H1 (cell line): ENCODE data around the gene KIAA1614. TPM values are rescaled to one million over a fixed set of nuclear protein-coding genes. Genes with fewer than 3 reads are reported as not detected.

ENCODE experiments used
- ATF3 ChIP-seq: IDR thresholded peaks from 2 replicates; pipeline ENCODE4 v1.6.1; 2011; ENCODE audit warnings: low read depth, mild to moderate bottlenecking, low read length; ENCODE audit not compliant: insufficient read depth
- EZH2 ChIP-seq: fragments of 200-600 bp; sonication (generic); IDR thresholded peaks from 2 replicates; pipeline ENCODE4 v1.7.1; 2012; ENCODE audit warnings: low read depth, mild to moderate bottlenecking, moderate library complexity, low read length, inconsistent platforms; ENCODE audit not compliant: severe bottlenecking
- MAFK ChIP-seq: IDR thresholded peaks from 2 replicates; pipeline ENCODE4 v1.6.1; 2012; ENCODE audit warnings: low read depth, mild to moderate bottlenecking, improper control_type of control experiment, low read length
- POLR2A ChIP-seq, 2 experiments: IDR thresholded peaks; 1 replicate in 1 of 2; 2 replicates in 1 of 2; pipeline ENCODE4 v1.6.1; 2011; ENCODE audit warnings: low read depth in 2 of 2, low read length in 2 of 2, mild to moderate bottlenecking in 2 of 2; ENCODE audit errors: control extremely low read depth in 1 of 2
- RXRA ChIP-seq: IDR thresholded peaks from 2 replicates; pipeline ENCODE4 v1.6.1; 2011; ENCODE audit warnings: low read depth, mild to moderate bottlenecking, low read length, moderate library complexity; ENCODE audit not compliant: insufficient read depth
- polyA plus RNA-seq, 7 experiments: library from polyadenylated mRNA; depleted of rRNA in 3 of 7; stranded (reverse) in 5 of 7; unstranded in 2 of 7; fragments of >200 nt in 5 of 7; fragments of 200-250 nt in 2 of 7; gene quantifications; 1 replicate in 5 of 7; 2 replicates in 1 of 7; 4 replicates in 1 of 7; pipeline versions ENCODE4 v1.2.1 to v1.2.3, GENCODE V29; 2011 to 2013; ENCODE audit warnings: missing spikeins in 2 of 7, mixed read lengths in 2 of 7
- total RNA-seq: library from RNA; stranded (reverse); fragmentation: NEBNext Ultra II Directional; extraction: Animal tissue kit (Norgen Biotek cat#: 25700); gene quantifications from 2 replicates; pipeline ENCODE4 v1.2.1, GENCODE V29; 2021
- TF ChIP-seq, protein P1 (sequence below): fragments of 300-600 bp; sonication (generic); IDR thresholded peaks from 2 replicates; pipeline ENCODE4 v1.7.1; 2012; ENCODE audit warnings: low read length, moderate library complexity, mild to moderate bottlenecking, inconsistent platforms; ENCODE audit not compliant: insufficient replicate concordance

The KIAA1614 gene
- total and polyA plus RNA-seq, 2 of the 8 experiments (the other 6 are each of a cell fraction or from before 2014, with no cell fraction given): 1.3 to 3.1 TPM

DNA sequence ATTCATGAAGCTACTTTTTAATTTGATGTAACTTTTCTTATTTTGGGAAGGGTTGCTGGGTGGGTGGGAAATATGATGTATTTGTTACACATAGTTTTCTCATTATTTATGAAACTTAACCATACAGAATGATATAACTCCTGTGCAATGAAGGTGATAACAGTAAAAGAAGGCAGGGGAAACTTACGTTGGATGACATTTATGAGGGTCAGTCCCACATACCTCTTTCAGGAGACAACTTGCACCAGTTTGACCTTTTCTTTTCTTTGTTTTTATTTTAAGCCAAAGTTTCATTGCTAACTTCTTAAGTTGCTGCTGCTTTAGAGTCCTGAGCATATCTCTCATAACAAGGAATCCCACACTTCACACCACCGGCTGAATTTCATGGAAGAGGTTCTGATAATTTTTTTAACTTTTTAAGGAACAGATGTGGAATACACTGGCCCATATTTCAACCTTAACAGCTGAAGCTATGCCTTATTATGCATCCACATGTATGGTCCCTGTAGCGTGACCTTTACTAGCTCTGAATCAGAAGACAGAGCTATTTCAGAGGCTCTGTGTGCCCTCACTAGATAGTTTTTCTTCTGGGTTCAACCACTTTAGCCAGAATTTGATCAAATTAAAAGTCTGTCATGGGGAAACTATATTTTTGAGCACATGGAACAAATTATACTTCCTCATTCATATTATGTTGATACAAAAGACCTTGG lies 28.0 kb upstream of the KIAA1614 start (continued):
- no peak for TF ChIP-seq POLR2A (IDR thresholded peaks at IDR 0.05; ENCODE audit: control extremely low read depth in 1 of 2, low read depth in 2 of 2, low read length in 2 of 2)
- TF ChIP-seq, protein P1, sequence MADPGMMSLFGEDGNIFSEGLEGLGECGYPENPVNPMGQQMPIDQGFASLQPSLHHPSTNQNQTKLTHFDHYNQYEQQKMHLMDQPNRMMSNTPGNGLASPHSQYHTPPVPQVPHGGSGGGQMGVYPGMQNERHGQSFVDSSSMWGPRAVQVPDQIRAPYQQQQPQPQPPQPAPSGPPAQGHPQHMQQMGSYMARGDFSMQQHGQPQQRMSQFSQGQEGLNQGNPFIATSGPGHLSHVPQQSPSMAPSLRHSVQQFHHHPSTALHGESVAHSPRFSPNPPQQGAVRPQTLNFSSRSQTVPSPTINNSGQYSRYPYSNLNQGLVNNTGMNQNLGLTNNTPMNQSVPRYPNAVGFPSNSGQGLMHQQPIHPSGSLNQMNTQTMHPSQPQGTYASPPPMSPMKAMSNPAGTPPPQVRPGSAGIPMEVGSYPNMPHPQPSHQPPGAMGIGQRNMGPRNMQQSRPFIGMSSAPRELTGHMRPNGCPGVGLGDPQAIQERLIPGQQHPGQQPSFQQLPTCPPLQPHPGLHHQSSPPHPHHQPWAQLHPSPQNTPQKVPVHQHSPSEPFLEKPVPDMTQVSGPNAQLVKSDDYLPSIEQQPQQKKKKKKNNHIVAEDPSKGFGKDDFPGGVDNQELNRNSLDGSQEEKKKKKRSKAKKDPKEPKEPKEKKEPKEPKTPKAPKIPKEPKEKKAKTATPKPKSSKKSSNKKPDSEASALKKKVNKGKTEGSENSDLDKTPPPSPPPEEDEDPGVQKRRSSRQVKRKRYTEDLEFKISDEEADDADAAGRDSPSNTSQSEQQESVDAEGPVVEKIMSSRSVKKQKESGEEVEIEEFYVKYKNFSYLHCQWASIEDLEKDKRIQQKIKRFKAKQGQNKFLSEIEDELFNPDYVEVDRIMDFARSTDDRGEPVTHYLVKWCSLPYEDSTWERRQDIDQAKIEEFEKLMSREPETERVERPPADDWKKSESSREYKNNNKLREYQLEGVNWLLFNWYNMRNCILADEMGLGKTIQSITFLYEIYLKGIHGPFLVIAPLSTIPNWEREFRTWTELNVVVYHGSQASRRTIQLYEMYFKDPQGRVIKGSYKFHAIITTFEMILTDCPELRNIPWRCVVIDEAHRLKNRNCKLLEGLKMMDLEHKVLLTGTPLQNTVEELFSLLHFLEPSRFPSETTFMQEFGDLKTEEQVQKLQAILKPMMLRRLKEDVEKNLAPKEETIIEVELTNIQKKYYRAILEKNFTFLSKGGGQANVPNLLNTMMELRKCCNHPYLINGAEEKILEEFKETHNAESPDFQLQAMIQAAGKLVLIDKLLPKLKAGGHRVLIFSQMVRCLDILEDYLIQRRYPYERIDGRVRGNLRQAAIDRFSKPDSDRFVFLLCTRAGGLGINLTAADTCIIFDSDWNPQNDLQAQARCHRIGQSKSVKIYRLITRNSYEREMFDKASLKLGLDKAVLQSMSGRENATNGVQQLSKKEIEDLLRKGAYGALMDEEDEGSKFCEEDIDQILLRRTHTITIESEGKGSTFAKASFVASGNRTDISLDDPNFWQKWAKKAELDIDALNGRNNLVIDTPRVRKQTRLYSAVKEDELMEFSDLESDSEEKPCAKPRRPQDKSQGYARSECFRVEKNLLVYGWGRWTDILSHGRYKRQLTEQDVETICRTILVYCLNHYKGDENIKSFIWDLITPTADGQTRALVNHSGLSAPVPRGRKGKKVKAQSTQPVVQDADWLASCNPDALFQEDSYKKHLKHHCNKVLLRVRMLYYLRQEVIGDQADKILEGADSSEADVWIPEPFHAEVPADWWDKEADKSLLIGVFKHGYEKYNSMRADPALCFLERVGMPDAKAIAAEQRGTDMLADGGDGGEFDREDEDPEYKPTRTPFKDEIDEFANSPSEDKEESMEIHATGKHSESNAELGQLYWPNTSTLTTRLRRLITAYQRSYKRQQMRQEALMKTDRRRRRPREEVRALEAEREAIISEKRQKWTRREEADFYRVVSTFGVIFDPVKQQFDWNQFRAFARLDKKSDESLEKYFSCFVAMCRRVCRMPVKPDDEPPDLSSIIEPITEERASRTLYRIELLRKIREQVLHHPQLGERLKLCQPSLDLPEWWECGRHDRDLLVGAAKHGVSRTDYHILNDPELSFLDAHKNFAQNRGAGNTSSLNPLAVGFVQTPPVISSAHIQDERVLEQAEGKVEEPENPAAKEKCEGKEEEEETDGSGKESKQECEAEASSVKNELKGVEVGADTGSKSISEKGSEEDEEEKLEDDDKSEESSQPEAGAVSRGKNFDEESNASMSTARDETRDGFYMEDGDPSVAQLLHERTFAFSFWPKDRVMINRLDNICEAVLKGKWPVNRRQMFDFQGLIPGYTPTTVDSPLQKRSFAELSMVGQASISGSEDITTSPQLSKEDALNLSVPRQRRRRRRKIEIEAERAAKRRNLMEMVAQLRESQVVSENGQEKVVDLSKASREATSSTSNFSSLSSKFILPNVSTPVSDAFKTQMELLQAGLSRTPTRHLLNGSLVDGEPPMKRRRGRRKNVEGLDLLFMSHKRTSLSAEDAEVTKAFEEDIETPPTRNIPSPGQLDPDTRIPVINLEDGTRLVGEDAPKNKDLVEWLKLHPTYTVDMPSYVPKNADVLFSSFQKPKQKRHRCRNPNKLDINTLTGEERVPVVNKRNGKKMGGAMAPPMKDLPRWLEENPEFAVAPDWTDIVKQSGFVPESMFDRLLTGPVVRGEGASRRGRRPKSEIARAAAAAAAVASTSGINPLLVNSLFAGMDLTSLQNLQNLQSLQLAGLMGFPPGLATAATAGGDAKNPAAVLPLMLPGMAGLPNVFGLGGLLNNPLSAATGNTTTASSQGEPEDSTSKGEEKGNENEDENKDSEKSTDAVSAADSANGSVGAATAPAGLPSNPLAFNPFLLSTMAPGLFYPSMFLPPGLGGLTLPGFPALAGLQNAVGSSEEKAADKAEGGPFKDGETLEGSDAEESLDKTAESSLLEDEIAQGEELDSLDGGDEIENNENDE: no peak
- TF ChIP-seq RXRA: no peak
- no peak for TF ChIP-seq ATF3
- no peak for TF ChIP-seq EZH2
- TF ChIP-seq MAFK: no peak
